ENCODE data around the gene RNH1.
"Not testable (repeated sequence)": the region's sequence is repeated elsewhere in the genome, so short reads cannot be mapped to it uniquely, and the experiment has no call there.

The RNH1 gene

DNA sequence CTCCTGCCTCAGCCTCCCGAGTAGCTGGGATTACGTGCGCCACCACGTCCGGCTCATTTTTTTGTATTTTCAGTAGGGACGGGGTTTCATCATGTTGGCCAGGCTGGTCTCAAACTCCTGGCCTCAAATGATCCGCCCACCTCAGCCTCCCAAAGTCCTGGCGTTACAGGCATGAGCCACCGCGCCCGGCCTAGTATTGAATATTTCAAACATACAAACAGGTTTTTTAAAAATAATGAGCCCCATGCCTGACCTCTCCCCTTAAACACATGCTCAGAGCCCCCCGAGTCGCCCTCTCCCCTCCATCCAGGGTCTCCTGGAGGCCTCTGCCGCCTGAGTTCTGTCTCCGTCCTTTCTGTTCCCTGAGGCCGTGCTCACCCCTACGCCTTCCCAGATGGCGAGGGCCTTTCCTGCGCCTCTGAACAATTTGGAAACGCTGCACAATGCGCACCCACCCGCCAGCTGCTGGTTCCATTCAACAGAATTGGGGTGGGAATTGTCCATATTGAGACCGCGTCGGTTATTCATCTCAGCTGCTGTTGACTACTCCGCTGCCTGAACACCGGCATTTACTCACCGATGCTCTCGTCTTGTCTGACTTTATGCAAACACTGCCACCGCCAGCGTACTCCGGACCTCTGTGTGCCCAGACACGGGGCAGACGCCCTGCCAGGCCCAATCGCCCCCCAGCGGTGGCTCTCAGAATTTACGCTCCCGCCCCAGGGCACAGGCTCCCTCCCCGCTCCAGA lies 13.6 kb upstream of the RNH1 start:
- no peak for DNase-seq (ENCODE audit: insufficient read length, low spot score)
- no peak for FAIRE-seq
- no peak for TF ChIP-seq TAF1 (IDR thresholded peaks at IDR 0.05; ENCODE audit: low read depth, low read length)
- no peak for TF ChIP-seq POLR2AphosphoS5 (IDR thresholded peaks at IDR 0.05; ENCODE audit: low read depth, low read length)
- TF ChIP-seq SPI1 (IDR thresholded peaks at IDR 0.05; ENCODE audit: low read depth, low read length), result no peak
- no peak for TF ChIP-seq PAX5 (IDR thresholded peaks at IDR 0.05; ENCODE audit: insufficient read depth, low read length, severe bottlenecking)
- no peak for TF ChIP-seq POLR2A (IDR thresholded peaks at IDR 0.05; ENCODE audit: low read depth, low read length)
- no peak for TF ChIP-seq POU2F2 (IDR thresholded peaks at IDR 0.05; ENCODE audit: low read depth, low read length)

- FAIRE-seq, result peak; percentile 89
- peak; percentile 94 for DNase-seq (ENCODE audit: insufficient read length, low spot score)
- TF ChIP-seq POLR2A (IDR thresholded peaks at IDR 0.05; ENCODE audit: low read depth, low read length) (no peak), TAF1 (IDR thresholded peaks at IDR 0.05; ENCODE audit: low read depth, low read length) (no peak), POU2F2 (IDR thresholded peaks at IDR 0.05; ENCODE audit: low read depth, low read length) (no peak), SPI1 (IDR thresholded peaks at IDR 0.05; ENCODE audit: low read depth, low read length) (no peak), POLR2AphosphoS5 (IDR thresholded peaks at IDR 0.05; ENCODE audit: low read depth, low read length) (no peak), PAX5 (IDR thresholded peaks at IDR 0.05; ENCODE audit: insufficient read depth, low read length, severe bottlenecking) (no peak)
Observed at GRCh38 chr11:518463-519202, 11.6 kb upstream of the RNH1 start.

DNA sequence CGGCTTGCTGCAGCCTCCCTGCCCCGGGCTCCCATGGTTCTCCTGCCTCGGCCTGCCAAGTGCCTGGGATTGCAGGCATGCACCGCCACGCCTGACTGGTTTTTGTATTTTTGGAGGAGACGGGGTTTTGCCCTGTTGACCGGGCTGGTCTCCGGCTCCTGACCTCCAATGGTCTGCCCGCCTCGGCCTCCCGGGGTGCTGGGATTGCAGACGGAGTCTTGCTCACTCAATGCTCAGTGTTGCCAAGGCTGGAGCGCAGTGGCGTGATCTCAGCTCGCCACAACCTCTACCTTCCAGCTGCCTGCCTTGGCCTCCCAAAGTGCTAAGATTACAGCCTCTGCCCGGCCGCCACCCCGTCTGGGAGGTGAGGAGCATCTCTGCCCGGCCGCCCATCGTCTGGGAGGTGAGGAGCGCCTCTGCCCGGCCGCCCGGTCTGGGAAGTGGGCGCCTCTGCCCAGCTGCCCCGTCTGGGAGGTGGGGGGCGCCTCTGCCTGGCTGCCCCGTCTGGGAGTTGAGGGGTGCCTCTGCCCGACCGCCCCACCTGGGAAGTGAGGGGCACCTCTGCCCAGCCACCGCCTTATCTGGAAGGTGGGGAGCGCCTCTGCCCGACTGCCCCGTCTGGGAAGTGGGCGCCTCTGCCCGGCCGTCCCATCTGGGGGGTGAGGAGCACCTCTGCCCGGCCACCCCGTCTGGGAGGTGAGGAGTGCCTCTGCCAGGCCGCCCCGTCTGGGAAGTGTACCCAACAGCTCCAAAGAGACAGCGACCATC lies 10.1 kb upstream of the RNH1 start:
- not testable (repeated sequence) for FAIRE-seq; DNase-seq (ENCODE audit: insufficient read length, low spot score)

DNA sequence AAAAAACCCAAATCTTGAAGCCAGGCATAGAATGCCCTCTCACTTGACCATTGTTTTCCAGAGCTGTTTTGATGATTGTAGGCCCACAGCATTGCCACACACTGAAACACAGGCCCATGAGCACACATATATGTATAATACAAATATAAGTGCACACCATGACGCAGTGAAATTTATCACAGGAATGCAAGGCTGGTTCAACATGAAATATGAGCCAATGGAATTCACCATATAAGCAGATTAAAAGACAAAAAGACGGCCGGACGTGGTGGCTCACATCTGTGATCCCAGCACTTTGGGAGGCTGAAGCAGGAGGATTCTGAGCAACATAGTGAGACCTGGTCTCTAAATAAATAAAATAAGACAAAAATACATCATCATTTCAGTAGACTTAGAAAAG lies 9.4 kb upstream of the RNH1 start:
- no peak for FAIRE-seq
- TF ChIP-seq TAF1 (IDR thresholded peaks at IDR 0.05; ENCODE audit: low read depth, low read length), result no peak
- no peak for TF ChIP-seq POU2F2 (IDR thresholded peaks at IDR 0.05; ENCODE audit: low read depth, low read length)
- no peak for TF ChIP-seq SPI1 (IDR thresholded peaks at IDR 0.05; ENCODE audit: low read depth, low read length)
- DNase-seq (ENCODE audit: insufficient read length, low spot score), result no peak

GRCh38 chr11:515131-515530 lies 8.1 kb upstream of the RNH1 start:
- TF ChIP-seq TAF1 (IDR thresholded peaks at IDR 0.05; ENCODE audit: low read depth, low read length), result no peak
- TF ChIP-seq POLR2A (IDR thresholded peaks at IDR 0.05; ENCODE audit: low read depth, low read length), result no peak
- no peak for TF ChIP-seq PAX5 (IDR thresholded peaks at IDR 0.05; ENCODE audit: insufficient read depth, low read length, severe bottlenecking)
- TF ChIP-seq POU2F2 (IDR thresholded peaks at IDR 0.05; ENCODE audit: low read depth, low read length), result no peak
- no peak for TF ChIP-seq SPI1 (IDR thresholded peaks at IDR 0.05; ENCODE audit: low read depth, low read length)
- no peak for TF ChIP-seq POLR2AphosphoS5 (IDR thresholded peaks at IDR 0.05; ENCODE audit: low read depth, low read length)
- FAIRE-seq (no peak), DNase-seq (ENCODE audit: insufficient read length, low spot score) (no peak)

GRCh38 chr11:514606-515005 lies 7.6 kb upstream of the RNH1 start:
- DNase-seq (ENCODE audit: insufficient read length, low spot score) (no peak), FAIRE-seq (no peak)
- no peak for TF ChIP-seq POLR2A (IDR thresholded peaks at IDR 0.05; ENCODE audit: low read depth, low read length)

- no peak for TF ChIP-seq SPI1 (IDR thresholded peaks at IDR 0.05; ENCODE audit: low read depth, low read length)
- no peak for DNase-seq (ENCODE audit: insufficient read length, low spot score)
- no peak for FAIRE-seq
Observed at GRCh38 chr11:512761-513595, 5.9 kb upstream of the RNH1 start.

GRCh38 chr11:508956-509355 lies 1.9 kb upstream of the RNH1 start:
- TF ChIP-seq SPI1 (IDR thresholded peaks at IDR 0.05; ENCODE audit: low read depth, low read length) (no peak), POLR2A (IDR thresholded peaks at IDR 0.05; ENCODE audit: low read depth, low read length) (no peak), POU2F2 (IDR thresholded peaks at IDR 0.05; ENCODE audit: low read depth, low read length) (no peak), PAX5 (IDR thresholded peaks at IDR 0.05; ENCODE audit: insufficient read depth, low read length, severe bottlenecking) (no peak), TAF1 (IDR thresholded peaks at IDR 0.05; ENCODE audit: low read depth, low read length) (no peak), POLR2AphosphoS5 (IDR thresholded peaks at IDR 0.05; ENCODE audit: low read depth, low read length) (no peak)
- no peak for FAIRE-seq
- DNase-seq (ENCODE audit: insufficient read length, low spot score), result no peak

GRCh38 chr11:507727-508515 lies 879 bp upstream of the RNH1 start:
- FAIRE-seq, result peak; percentile 20

More at GRCh38 chr11:507727-508515, 879 bp upstream of the RNH1 start:
- DNase-seq (ENCODE audit: insufficient read length, low spot score), result no peak
- TF ChIP-seq POU2F2 (IDR thresholded peaks at IDR 0.05; ENCODE audit: low read depth, low read length), result no peak
